Measurements from ENCODE around the gene SMYD1. TPM values are rescaled to one million over a fixed set of nuclear protein-coding genes. Genes with fewer than 3 reads are reported as not detected.

Gene SMYD1
- total RNA-seq, 4 donors from 2014 or later = not detected

DNA sequence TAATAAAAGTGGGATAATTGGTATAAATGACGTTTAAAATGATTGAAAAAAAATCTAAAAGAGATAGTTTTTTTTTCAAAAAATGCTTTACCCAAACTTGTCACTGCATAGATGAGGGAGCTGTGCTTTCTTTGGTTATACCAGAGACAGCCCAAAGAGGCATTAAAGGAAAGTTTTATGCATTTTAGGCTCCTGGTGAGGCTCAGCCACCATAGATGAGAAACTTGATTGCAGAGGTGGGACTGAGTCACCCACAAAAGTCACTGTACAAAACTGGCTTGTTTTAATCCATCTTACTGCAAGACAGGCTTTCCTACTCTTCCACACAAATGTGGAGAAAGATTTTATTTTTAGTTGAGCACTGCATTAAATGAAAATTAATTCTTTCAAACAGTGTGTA is 2.4 kb downstream of the SMYD1 start:
- TF ChIP-seq, protein P1, sequence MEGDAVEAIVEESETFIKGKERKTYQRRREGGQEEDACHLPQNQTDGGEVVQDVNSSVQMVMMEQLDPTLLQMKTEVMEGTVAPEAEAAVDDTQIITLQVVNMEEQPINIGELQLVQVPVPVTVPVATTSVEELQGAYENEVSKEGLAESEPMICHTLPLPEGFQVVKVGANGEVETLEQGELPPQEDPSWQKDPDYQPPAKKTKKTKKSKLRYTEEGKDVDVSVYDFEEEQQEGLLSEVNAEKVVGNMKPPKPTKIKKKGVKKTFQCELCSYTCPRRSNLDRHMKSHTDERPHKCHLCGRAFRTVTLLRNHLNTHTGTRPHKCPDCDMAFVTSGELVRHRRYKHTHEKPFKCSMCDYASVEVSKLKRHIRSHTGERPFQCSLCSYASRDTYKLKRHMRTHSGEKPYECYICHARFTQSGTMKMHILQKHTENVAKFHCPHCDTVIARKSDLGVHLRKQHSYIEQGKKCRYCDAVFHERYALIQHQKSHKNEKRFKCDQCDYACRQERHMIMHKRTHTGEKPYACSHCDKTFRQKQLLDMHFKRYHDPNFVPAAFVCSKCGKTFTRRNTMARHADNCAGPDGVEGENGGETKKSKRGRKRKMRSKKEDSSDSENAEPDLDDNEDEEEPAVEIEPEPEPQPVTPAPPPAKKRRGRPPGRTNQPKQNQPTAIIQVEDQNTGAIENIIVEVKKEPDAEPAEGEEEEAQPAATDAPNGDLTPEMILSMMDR (IDR thresholded peaks at IDR 0.05; ENCODE audit: low read depth) = no peak

DNA sequence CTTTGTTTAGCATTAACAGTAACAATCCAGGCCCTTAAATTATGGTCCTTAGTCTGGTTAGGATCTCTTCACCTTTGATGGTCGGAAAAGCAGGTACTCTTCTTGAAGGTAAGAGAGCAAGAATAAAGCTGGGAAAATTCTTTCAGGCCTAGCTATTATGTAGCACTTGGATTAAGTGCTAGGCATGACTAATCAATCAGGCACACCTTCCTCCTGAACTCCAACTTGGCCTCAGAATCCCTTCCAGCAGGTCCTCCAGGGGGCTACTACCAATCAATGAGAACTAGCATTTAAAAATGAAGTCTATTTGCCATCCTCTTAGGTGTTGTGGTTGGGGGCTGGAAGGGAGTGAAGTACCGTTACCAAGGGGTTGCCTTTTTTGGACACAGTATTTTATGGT is 3.7 kb downstream of the SMYD1 start:
- TF ChIP-seq, protein P1 (IDR thresholded peaks at IDR 0.05; ENCODE audit: low read depth) = no peak

- TF ChIP-seq, protein P1 (IDR thresholded peaks at IDR 0.05; ENCODE audit: low read depth) = no peak
These were observed 6.5 kb downstream of the SMYD1 start for GRCh38 chr2:88074150-88074549.

DNA sequence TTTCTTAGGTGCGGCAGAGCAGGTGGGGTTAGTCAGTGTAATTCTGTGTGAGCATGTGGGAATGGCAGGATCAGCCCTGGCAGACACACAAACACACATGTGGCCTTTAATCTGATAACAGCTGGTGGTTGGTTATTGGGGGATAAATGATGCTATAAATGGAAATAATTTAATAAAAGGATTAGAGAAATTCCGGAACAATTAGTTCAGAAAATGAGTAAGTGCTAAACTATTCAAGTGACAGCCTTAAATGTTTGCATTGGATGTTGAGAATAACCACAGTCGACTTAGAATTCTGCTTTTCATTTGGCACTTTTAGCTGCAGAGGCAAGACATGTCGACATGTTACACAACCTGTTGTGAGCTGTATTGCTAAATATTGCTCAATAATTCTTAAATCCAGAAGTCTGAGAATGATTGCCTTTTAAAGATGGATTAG is 7.2 kb downstream of the SMYD1 start:
- TF ChIP-seq, protein P1 (IDR thresholded peaks at IDR 0.05; ENCODE audit: low read depth) = no peak

- TF ChIP-seq, protein P1 (IDR thresholded peaks at IDR 0.05; ENCODE audit: low read depth) = no peak
These were observed 9.5 kb downstream of the SMYD1 start for GRCh38 chr2:88077080-88077479.

DNA sequence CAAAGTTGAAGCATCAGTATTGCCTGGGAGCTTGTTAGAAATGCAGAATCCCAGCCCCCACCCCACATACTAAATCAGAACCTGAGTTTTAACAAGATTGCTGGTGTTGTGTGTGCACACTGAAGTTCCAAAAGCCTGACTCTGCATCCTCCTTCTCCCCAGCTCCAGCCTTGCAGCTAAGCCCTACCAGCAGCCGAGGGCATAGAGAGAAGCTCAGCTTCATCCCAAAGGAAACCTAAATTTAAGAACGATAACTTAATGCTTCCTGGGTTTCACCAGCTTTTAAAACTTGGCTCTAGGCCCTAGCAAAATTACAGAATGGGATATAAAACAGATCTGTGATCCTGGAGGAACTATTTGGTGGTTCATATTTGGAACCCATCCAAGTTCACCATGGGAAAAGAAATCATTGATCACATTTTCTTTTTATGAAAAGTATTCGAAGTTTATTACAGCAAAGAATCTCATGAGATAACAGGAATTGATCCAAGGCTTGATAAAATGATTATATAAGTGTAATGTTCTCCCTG is 11.1 kb downstream of the SMYD1 start:
- TF ChIP-seq, protein P1 (IDR thresholded peaks at IDR 0.05; ENCODE audit: low read depth) = no peak

DNA sequence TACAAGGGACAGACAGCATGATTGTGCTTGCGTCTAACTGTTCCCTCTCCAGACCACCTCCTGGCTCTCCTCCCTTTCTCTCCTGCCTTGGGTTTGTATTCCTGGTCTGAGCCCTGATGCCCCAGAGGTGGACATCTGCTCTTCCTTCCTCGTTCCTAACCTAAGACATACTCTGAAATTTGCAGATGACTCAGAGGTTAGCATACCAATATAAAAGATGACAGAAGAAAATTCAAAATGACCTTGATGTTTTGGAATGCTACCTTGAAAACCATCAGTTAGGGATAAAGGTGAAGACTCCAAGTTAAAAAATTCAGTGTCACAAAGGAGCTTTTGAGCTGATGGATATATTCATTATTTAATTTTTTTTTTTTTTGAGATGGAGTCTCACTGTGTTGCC is 12.9 kb downstream of the SMYD1 start:
- TF ChIP-seq, protein P1 (IDR thresholded peaks at IDR 0.05; ENCODE audit: low read depth) = no peak

Measured in subcutaneous adipose tissue (tissue), 4 donors.